ENCODE results near the gene DPH5. TPM values are rescaled to one million over a fixed set of nuclear protein-coding genes. Genes with fewer than 3 reads are reported as not detected.
"Not testable (repeated sequence)": the region's sequence is repeated elsewhere in the genome, so short reads cannot be mapped to it uniquely, and the experiment has no call there.

DPH5 gene
- total RNA-seq: 10 to 100 TPM in 3 of 4 donors, 1 to 10 TPM in 1; 8.1 to 22.2 (median 16.4) TPM

- Histone ChIP-seq H3K9me3 (no peaks in the 10 kb centered on the region), H3K27ac (peak within 1 kb of the TSS; percentile 86 to 91 (median 90)), H3K36me3 (peaks cover 0 to 14% (median 0%) of the 10 kb centered on the region in 3 donors), H3K4me3 (peak within 1 kb of the TSS; percentile 78 to 92 (median 80)), H3K27me3 (no peaks in the 10 kb centered on the region), H3K4me1 (peaks cover 7 to 45% (median 9%) of the 10 kb centered on the region in 3 donors)
- DNase-seq: peak; percentile 55
- intact Hi-C loops (cut with DNase I): no loop called here
- 0% methylated on average over 26 to 34 of the region's 37 CpGs for WGBS, 2 donors
- TF ChIP-seq POLR2A (IDR thresholded peaks at IDR 0.05): peak in 2 of 4 donors; percentile 58 to 76
- no peak for TF ChIP-seq CTCF (IDR thresholded peaks at IDR 0.05)
Observed at GRCh38 chr1:101025657-101026429, at the start of gene DPH5. Gene DPH5, minus strand, starts transcription at chr1:101025784. Its CDS starts 341 bp downstream, at chr1:101025443.

- H3K27me3 ChIP-seq: no peaks in the 10 kb centered on the region
- H3K4me1 ChIP-seq: no peaks in the 10 kb centered on the region
Observed at GRCh38 chr1:101073836-101074235, 48.3 kb upstream of the DPH5 start.

GRCh38 chr1:101071470-101071891 is 45.9 kb upstream of the DPH5 start:
- H3K4me3 ChIP-seq: no peak overlapping the region
- intact Hi-C loops (cut with DNase I): no loop called here
- H3K27me3 ChIP-seq: no peaks in the 10 kb centered on the region
- DNase-seq: no peak
- H3K36me3 ChIP-seq: peaks cover 0 to 14% (median 0%) of the 10 kb centered on the region in 3 donors
- H3K9me3 ChIP-seq: no peaks in the 10 kb centered on the region
- WGBS, 2 donors: 56 to 69% methylated on average over 1 of the region's 1 CpG
- TF ChIP-seq POLR2A (IDR thresholded peaks at IDR 0.05) (no peak), CTCF (IDR thresholded peaks at IDR 0.05) (no peak)
- H3K27ac ChIP-seq: no peak overlapping the region
- H3K4me1 ChIP-seq: no peaks in the 10 kb centered on the region

More at GRCh38 chr1:101073836-101074235, 48.3 kb upstream of the DPH5 start:
- TF ChIP-seq POLR2A (IDR thresholded peaks at IDR 0.05) (no peak), CTCF (IDR thresholded peaks at IDR 0.05) (no peak)
- 85 to 96% methylated on average over 2 of the region's 2 CpGs for WGBS, 2 donors
- peaks cover 0 to 14% (median 0%) of the 10 kb centered on the region in 3 donors for H3K36me3 ChIP-seq
- H3K27ac ChIP-seq: no peak overlapping the region
- H3K4me3 ChIP-seq: no peak overlapping the region
- no peak for DNase-seq
- intact Hi-C loops (cut with DNase I): no loop called here
- no peaks in the 10 kb centered on the region for H3K9me3 ChIP-seq

GRCh38 chr1:101069158-101069557 is 43.6 kb upstream of the DPH5 start:
- 80 to 84% methylated on average over 4 of the region's 4 CpGs for WGBS, 2 donors
- Histone ChIP-seq H3K36me3 (no peaks in the 10 kb centered on the region), H3K4me1 (no peaks in the 10 kb centered on the region), H3K9me3 (no peaks in the 10 kb centered on the region), H3K27ac (no peak overlapping the region), H3K4me3 (no peak overlapping the region), H3K27me3 (no peaks in the 10 kb centered on the region)
- intact Hi-C loops (cut with DNase I): no loop called here
- no peak for DNase-seq
- TF ChIP-seq CTCF (IDR thresholded peaks at IDR 0.05) (no peak), POLR2A (IDR thresholded peaks at IDR 0.05) (no peak)

GRCh38 chr1:101066937-101067335 is 41.4 kb upstream of the DPH5 start:
- H3K4me1 ChIP-seq; H3K4me3 ChIP-seq; DNase-seq; H3K27ac ChIP-seq; H3K27me3 ChIP-seq; H3K36me3 ChIP-seq; H3K9me3 ChIP-seq; intact Hi-C loops (cut with DNase I): not testable (repeated sequence)
- 86 to 94% methylated on average over 1 of the region's 1 CpG for WGBS, 2 donors
